ENCODE measurements around the gene SORCS2.

Gene SORCS2

DNA sequence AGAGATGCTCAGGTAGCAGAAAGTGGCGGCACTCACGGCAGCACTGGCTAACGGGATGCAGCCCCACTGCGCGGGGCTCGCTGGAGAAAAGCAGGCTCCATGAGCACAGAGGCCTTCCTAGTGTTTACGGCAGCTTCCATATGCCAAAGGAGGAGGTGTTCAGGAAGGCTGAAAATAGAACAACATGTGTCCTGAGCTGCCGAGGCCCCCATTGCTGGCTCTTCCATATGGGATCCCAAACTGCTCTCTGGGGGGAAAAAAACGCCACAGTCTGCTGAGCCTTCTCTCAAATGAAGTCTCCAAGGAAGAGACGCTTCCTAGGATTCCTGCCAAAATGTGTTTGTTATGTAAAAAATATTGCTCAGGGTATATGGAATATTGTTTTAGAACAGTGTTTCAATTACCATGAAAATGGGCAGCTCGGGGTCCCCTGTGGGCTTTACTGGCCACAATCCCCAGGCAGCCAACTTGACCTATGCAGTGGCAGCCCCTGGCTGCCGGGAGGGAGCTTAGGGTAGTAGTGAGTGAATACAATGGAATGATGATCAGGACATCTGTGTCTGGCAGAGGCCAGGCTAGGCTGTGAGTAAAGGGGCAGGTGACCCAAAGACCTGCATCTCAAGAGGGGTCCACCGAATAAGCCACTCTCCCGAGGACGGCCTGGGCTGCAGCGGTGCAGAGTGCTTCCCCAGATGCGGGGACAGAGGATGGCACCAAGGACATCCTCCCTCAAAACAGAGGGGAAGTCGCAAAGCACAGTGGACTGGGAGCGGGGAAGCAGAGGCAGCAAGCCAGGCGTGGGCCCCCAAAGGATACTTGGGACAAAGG is 577.3 kb downstream of the SORCS2 start:
- TF ChIP-seq CTCF (IDR thresholded peaks at IDR 0.05; ENCODE audit: extremely low read depth, missing control alignments), result no peak
- DNase-seq (ENCODE audit: low spot score), result no peak

DNA sequence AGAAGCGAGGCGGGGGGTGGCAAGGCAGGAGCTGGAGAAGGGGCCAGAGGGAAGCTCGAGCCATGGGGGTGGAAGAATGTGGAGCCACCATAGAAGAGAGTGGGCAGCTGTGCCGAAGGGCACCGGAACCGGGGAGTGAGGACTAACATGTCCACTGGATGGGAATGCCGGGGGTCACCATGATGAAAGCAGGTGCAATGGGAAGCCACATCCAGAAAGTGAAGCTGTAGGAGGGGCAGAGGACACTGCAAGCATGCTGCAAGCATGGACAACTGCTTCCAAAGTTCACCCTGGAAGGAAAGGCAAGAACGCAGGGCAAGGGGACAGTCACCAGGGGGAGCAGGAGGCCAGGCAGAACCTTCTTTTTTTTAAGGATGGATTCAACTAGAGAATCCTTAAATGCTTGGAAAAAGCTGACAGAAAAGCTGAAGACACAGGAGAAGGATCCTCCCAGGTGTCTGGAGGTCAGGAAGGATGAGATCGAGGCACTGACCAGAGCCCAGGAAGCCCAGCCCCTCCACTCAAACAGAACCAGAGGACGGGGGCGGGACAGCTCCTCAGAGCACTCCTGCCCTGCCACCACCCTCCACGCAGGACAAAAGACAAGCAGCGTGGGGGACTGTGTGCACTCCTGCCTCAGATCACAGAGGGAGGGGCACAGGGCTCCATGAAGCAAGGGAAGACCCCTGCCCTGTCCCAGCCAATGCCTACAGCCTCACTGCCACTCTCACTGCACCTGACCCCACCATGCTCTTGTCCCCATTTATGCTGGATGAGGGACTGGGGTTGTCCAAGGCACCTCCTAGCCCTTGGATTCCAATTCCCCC is 578.1 kb downstream of the SORCS2 start:
- peak; percentile 46 for TF ChIP-seq CTCF (IDR thresholded peaks at IDR 0.05; ENCODE audit: extremely low read depth, missing control alignments)
- no peak for DNase-seq (ENCODE audit: low spot score)

DNA sequence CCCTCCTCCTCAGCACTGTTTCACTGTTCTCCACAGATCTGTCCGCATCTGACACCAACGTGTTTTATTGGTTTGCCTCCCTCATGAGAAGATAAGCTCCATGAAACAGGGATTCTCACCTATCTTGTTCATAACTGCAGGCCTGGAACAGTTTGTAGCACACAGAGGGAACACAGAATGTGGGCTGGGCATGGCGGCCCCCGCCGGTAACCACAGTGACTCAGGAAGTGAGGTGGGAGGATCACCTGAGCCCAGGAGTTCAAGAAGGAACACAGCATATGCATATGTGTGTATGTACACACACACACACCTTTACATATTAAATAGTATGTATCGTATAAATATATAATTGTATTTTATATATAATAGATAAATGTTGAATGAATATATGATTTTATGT is 578.7 kb downstream of the SORCS2 start:
- no peak for TF ChIP-seq CTCF (IDR thresholded peaks at IDR 0.05; ENCODE audit: extremely low read depth, missing control alignments)
- DNase-seq (ENCODE audit: low spot score), result no peak

DNA sequence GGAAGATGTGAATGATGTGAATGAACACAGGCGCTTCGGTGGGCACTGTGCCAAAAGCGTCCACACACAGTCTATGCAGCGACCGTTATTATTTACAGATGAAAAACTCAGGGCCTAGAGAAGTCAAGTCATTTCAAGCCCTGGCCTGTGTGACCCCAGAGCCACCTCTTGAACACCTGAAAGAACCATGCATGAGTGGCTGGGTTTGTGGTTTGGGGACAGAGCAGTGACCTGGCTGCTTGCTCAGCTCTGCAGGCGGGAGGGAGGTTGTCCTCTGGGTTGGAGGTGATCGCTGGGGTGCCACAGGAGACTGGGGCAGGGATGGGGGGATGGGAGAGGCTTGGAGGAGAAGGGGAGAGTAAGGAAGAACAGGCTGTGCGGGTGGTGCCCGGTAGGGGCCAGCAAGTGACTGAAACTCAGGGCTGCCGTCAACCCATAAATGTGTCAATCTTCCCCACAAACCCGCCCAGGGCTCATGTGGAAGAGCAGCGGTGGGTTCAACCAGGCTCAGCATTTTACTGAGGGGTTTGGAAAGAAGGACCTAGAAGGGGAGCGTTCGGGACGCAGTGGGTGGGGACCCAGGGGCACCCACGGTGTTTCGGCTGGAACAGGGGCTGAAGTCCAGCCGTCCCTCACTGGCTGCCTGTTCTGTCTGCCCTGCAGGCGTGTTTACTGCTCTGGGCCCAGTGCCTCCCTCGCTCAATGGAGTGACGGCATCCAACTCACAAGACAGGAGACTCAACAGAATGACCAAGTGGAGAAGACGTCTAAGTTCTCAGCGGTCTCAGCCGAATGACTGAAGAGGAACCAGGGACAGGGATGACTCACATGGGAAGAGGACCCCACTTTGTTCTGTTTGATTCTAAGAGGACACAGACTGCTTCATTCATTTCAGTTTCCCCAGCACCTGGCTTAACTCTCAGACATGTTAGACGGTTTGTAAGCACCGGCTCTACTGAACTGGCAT is 579.5 kb downstream of the SORCS2 start:
- peak; percentile 82 for DNase-seq (ENCODE audit: low spot score)
- no peak for TF ChIP-seq CTCF (IDR thresholded peaks at IDR 0.05; ENCODE audit: extremely low read depth, missing control alignments)

DNA sequence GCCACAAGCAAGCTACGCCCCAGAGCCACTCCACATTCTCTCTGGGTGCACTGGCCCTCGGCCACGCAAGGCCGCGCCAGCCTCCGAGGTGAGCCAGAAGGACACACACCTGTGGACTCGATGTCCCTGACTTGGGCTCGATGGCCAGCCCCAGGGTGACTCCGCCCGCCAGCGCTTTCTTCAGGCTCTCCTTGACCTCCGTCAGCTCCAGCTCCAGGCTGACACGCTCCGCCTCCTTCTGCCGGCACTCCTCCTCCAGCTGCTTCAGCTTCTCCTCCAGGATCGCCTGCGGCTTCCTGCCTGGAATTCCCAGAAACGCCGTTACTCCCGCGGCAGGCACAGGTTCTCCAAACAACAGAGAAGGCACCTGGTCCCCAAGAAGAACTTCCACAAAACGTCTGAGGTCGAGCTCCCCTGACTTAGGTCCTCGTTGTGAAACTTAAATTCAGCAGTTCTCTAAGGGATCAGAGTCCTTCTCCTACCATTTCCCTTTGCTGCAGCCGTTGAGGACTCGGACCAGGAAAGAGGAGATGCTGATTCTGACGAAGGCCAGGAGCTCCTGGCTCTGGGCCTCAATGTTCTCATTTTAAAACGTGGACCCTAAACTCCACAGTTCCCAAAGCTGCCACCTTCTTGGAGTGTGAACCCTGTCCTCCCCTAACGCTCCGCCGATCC is 580.5 kb downstream of the SORCS2 start:
- DNase-seq (ENCODE audit: low spot score), result no peak
- no peak for TF ChIP-seq CTCF (IDR thresholded peaks at IDR 0.05; ENCODE audit: extremely low read depth, missing control alignments)

DNA sequence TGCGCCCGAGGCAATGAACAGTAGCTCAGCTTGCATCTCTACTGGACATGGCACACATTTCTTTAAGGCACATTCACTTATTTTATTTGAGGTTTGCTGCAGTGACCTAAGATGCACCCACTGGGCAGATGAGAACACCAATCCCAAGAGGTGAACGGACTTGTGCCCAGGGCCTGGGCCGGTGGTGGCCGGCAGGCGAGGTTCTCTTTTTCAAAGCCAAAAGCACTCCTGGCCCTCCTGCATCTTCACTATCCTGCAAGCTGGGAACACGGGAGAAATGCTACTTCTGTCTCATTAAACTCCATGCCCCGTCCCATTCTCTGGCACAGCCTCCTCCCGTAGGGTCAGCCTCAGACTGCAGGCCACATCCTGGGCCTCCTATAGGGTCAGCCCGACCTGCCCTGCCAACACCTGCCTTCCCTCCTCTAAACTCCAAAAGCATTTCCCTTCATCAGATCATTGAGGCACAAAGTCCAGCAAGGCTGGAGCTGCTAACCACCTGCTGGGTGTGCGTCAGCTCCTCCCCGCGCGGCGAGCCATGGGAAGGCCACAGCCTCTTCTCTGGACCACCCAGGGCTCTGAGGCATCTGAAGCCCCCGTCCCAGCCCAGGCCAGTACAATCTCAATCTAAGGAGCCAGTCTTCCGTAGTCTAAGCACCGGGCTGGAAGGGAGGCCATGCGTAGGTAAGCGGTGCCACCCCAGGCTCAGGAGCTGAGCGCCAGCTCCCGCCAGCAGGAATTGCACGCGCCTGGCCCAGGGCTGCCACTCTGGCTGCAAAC is 581.3 kb downstream of the SORCS2 start:
- DNase-seq (ENCODE audit: low spot score), result no peak
- no peak for TF ChIP-seq CTCF (IDR thresholded peaks at IDR 0.05; ENCODE audit: extremely low read depth, missing control alignments)

Data from GM20000 (cell line).